PC-3 (cell line): ENCODE data around the gene MAP3K5.

Experiments
- CTCF ChIP-seq: fragments of 300-600 bp; sonication (generic); conservative IDR thresholded peaks from 2 replicates; pipeline ENCODE4 v1.5.1; 2017; ENCODE audit warnings: antibody characterized with exemption, low read depth, mild to moderate bottlenecking, low read length
- EZH2 ChIP-seq: fragments of 300-600 bp; sonication (generic); IDR thresholded peaks from one replicate; pipeline ENCODE4 v1.6.1; 2017; ENCODE audit warnings: antibody characterized with exemption, mild to moderate bottlenecking, low read length; ENCODE audit not compliant: unreplicated experiment
- EZH2phosphoT487 ChIP-seq: fragments of 300-600 bp; sonication (generic); IDR thresholded peaks from 2 replicates; pipeline ENCODE4 v1.6.1; 2018; ENCODE audit warnings: mild to moderate bottlenecking, antibody characterized with exemption, low read length, borderline replicate concordance

GRCh38 chr6:136643850-136644596 is 148.3 kb downstream of the MAP3K5 start:
- TF ChIP-seq CTCF, result peak; percentile 89
- no peak for TF ChIP-seq EZH2
- TF ChIP-seq EZH2phosphoT487, result no peak
